GM10847 (cell line): ENCODE data around the gene STEAP1B.

ENCODE experiments used
- POLR2A ChIP-seq: IDR thresholded peaks from 2 replicates; pipeline ENCODE4 v1.6.1; 2011; ENCODE audit not compliant: insufficient read length; ENCODE audit errors: extremely low read depth

STEAP1B gene

GRCh38 chr7:22481726-22482125 lies 18.3 kb downstream of the STEAP1B start:
- TF ChIP-seq POLR2A: no peak

- TF ChIP-seq POLR2A: no peak
These were observed 19.4 kb downstream of the STEAP1B start for GRCh38 chr7:22480523-22481075.

- TF ChIP-seq POLR2A: no peak
These were observed 22.0 kb downstream of the STEAP1B start for GRCh38 chr7:22477876-22478450.

- TF ChIP-seq POLR2A: no peak
These were observed 22.7 kb downstream of the STEAP1B start for GRCh38 chr7:22477262-22477661.

DNA sequence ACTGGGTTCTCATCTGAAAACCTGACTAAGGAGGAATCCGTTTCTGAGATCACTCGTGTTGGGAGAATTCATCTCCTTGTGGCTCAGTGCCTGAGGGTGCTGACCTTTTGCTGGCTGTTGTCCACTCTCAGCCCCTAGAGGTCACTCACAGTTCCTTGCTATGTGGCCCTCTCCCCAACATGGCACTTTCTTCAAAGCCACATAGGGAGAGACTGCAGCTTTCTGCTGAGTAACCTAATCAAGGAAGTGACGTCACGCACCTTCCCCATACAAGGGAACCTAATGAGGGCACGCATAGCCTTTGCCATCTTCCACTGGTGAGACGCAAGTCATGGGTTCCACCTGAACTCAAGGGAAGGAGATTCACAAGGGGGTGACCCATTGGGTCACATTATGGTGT lies 23.2 kb downstream of the STEAP1B start:
- no peak for TF ChIP-seq POLR2A

GRCh38 chr7:22474645-22475044 lies 25.3 kb downstream of the STEAP1B start:
- no peak for TF ChIP-seq POLR2A

DNA sequence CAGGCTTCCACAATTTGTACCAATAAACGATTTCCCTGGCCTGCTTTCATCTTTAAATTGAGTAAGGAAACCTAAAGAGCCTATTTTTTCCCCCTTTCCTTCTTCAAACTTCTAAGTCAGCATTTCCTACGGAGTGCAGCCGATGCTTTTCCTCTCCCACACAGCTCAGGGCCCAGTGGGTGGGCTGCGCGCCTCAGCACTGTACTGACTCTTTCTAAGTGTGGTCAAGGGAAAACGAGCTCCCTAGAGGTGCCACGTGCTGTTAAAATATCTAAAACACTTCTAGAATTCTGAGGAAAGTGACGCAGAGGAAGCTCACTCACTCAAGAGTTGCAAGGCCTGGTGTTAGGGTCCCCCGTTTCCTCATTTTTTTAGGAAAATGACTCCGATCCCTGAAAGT lies 29.0 kb downstream of the STEAP1B start:
- no peak for TF ChIP-seq POLR2A

GRCh38 chr7:22469371-22470143 lies 30.4 kb downstream of the STEAP1B start:
- no peak for TF ChIP-seq POLR2A

DNA sequence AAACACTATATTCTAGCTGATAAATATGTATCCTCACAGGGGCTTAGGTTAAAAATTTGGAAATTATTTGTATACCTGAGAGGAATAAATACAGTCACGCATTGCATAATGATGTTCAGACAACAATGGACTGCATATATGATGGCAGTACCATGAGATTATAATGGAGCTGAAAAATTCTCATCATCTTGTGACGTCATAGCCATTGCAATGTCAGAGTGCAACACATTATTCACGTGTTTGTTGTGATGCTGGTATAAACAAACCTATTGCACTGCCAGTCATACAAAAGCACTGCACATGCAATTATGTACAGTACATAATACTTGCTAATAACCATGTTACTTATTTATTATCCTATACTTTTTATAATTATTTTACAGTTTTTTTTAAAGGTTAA lies 31.4 kb downstream of the STEAP1B start:
- TF ChIP-seq POLR2A: no peak

DNA sequence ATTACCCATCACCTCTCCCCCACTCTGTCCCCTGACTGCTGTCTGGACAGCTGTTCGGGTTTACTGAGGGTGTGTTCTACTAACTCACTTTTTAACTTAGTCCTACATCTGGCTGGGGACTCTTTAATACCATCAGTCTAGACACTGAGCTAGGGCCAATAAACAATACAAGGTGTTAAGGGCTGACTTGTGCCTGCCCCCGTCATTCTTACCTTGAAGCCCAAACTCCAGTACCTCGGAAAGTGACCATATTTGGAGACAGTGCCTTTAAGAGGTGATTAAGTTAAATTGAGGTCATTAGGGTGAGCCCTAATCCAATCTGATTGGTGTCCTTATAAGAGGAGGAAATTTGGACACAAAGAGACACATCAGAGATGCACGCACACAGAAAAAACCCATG lies 35.7 kb downstream of the STEAP1B start:
- no peak for TF ChIP-seq POLR2A

DNA sequence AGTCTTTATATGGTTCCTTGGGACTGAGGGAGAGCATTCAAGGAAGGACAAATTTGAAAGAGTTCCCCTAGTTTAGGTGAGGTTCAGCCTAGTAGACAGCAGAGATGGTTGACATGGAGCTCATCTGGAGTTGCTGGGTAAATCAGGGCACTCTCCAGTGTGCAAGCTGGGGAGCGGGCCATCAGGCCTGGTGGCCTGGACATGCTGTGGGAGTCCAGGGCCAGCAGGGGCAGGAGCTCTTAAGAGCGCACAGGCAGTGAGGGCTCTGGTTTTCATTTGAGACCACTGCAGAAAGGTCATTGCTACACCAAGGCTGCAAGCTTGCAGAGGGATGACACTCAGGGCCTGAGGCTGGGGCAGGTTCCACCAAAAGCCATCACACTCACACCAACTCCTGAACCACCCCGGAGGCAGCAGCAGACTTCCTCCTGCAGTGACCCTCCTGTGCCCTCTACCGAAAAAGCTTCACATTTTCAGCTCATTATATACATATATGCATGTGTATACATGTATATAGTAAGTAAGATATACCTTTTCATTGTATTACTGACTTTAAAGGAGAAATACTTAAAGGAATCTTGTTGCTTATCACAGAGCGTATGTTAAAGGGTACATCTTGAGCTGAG lies 39.5 kb downstream of the STEAP1B start:
- no peak for TF ChIP-seq POLR2A

GRCh38 chr7:22457471-22457870 lies 42.5 kb downstream of the STEAP1B start:
- no peak for TF ChIP-seq POLR2A

DNA sequence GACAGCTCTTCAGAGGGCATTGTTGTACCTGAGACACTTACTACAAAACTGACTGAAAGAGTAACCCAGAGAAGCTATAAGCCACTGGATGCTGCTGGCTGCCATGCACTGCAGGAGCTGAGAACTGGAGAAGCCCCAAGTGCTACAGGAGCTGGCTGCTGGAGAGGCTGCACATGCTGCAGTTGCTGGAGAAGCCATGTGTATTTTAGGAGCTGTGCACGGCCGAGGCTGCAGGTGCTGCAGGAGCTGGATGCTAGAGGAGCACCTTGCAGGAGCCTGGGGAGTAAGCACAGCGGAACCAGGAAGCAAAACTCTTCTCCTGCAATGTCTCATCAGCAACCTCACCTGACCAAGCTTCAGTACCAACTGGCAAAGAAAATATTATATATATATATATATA lies 45.5 kb downstream of the STEAP1B start:
- no peak for TF ChIP-seq POLR2A

- TF ChIP-seq POLR2A: no peak
These were observed 46.9 kb downstream of the STEAP1B start for GRCh38 chr7:22452960-22453558.

DNA sequence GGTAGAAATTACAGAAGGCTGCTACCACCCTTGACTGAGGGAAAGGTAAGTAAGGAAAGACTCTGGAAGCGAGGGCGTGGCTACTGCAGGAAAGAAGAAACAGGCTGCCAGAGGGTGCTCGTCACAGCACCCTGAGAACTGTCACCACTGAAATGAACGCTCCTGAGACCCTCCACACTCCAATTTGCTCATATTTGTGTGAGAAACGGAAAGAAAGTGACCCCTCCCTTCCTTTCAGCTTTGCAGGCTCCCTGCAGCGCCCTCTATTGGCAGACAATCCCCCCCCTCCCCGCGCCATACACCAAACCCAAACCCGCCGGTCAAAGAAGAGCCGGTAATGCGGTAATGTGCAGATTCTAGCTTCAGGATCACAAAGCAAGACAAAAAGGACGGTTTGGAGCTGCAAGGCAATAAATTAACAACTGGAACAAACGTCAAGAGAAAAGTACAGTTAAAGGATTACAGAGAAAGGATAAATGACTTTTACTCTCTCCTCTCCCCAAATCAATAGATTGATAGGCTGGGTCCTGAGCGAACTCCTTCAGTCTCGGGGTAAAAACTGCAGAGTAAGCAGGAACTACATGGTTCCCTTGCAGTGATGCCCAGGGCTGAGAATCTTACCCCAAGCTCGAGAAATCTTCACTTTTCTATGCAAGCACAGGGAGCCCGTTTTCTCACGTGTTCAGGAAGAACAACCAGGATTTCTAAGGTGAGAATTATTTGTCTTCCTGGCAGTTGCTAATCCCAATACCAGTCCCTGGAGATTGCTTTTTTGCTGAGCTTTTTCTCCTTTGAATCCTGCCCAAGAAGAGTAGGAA lies 47.6 kb downstream of the STEAP1B start:
- TF ChIP-seq POLR2A: no peak
